Placental epithelial cell (primary cell): ENCODE results near the gene CYP4F11. TPM values are rescaled to one million over a fixed set of nuclear protein-coding genes. Genes with fewer than 3 reads are reported as not detected.

Experiments used
- small RNA-seq: library from RNA; depleted of rRNA; stranded (forward); fragments of <200 nt; gene quantifications from one replicate; pipeline ENCODE3, GENCODE V24; 2012
- total RNA-seq: library from RNA; depleted of rRNA; stranded (reverse); fragments of >200 nt; gene quantifications from 2 replicates; pipeline ENCODE4 v1.2.3, GENCODE V29; 2012

Gene CYP4F11, protein sequence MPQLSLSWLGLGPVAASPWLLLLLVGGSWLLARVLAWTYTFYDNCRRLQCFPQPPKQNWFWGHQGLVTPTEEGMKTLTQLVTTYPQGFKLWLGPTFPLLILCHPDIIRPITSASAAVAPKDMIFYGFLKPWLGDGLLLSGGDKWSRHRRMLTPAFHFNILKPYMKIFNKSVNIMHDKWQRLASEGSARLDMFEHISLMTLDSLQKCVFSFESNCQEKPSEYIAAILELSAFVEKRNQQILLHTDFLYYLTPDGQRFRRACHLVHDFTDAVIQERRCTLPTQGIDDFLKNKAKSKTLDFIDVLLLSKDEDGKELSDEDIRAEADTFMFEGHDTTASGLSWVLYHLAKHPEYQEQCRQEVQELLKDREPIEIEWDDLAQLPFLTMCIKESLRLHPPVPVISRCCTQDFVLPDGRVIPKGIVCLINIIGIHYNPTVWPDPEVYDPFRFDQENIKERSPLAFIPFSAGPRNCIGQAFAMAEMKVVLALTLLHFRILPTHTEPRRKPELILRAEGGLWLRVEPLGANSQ
- not detected in 2 replicates for total RNA-seq

DNA sequence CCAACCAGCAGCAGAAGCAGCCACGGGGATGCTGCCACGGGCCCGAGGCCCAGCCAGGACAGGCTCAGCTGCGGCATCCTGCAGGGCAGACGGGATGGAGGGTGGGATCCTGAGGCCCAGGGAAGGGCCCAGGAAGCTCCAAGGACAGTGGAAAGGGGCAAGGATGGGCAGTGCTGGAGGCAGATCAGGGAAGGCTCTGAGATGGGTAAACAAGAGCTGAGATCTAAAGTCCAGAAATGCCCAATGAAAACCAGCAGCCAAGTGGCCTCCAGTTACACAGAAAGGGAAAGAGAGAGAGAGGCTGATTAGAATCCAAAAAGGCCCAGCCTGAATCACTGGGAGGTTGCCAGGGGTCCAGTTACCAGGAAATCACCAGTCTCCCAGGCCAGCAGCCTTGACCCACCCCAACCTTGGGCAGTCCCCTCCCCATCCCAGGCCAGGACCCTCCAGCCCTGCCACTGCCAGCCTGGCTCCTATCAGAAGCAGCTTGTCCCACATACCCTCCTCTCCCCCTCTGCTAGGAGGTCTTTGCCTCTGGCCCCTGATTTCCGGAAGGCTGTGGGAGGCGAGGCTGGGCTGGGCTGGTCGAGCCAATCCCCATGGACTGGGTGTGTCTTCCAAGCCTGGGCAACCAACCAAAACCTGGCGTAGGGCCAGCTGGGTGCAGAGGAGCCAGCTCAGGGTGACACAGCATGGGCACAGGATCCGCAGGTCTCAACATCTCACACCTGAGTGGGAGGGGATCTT, at the start of gene CYP4F11:
CYP4F11 (minus strand) TSS at position 198 of the 747 bp plus-strand sequence; CDS start at position 77, 121 bp downstream.

GRCh38 chr19:15948223-15949058, 14.1 kb upstream of the CYP4F11 start, which contains the start of gene OR10H4:
Gene OR10H4, plus strand, starts transcription at chr19:15949008. Its CDS starts 0 bp downstream, at chr19:15949008.

DNA sequence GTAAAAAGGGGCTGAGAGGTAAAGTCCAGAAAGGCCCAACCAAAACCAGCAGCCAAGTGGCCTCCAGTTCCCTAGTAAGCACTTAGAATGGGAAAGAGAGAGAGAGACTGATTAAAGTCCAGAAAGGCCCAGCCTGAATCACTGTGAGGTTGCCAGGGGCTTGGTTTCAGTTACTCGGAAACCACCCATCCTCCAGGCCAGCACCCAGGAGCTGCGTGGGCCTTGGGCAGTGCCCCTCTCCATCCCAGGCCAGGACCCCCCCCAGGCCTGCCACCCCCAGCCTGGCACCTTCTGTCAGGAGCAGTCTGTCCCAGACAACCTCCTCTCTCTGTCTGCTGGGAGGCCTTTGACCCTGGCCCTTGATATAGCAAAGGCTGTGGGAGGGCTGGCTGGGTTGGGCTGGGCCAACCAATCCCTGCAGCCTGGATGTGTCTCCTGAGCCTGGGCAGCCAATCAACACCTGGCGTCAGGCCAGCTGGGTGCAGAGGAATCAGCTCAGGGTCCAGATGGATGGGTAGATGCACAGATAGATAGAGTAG, 36.5 kb downstream of the CYP4F11 start, which contains the start of gene CYP4F2:
CYP4F2 (minus strand) TSS at position 337 of the 539 bp plus-strand sequence. CDS start 463 bp downstream, outside the sequence.

Small RNAs within 50 kb of the gene (small RNA-seq; reads per million reads assigned to genes)
- gene CYP4F36P = not detected

Other genes starting within 250 kb of the CYP4F11 start
- gene OR10H2, start 206.5 kb downstream of the CYP4F11 start, total RNA-seq = not detected in 2 replicates
- not detected in 2 replicates for gene OR10H3, start 196.5 kb downstream of the CYP4F11 start, total RNA-seq
- under 0.01 TPM in 1 of 2 replicates, not detected in the other for gene OR10H5, start 146.9 kb downstream of the CYP4F11 start, total RNA-seq
- not detected in 2 replicates for gene OR10H1, start 118.9 kb downstream of the CYP4F11 start, total RNA-seq
- gene CYP4F2, start 36.5 kb downstream of the CYP4F11 start, total RNA-seq = not detected in 2 replicates
- gene OR10H4, start 14.5 kb upstream of the CYP4F11 start, total RNA-seq = not detected in 2 replicates
- gene TPM4, start 142.0 kb upstream of the CYP4F11 start, total RNA-seq = 314 and 624 TPM in 2 replicates
- gene RAB8A, start 177.4 kb upstream of the CYP4F11 start, total RNA-seq = 61.6 and 86.1 TPM in 2 replicates
- not detected in 2 replicates for gene HSH2D, start 209.2 kb upstream of the CYP4F11 start, total RNA-seq
- not detected in 2 replicates for gene CIB3, start 239.0 kb upstream of the CYP4F11 start, total RNA-seq